Liver (tissue), 9 donors: ENCODE data around the gene KDM7A. TPM values are rescaled to one million over a fixed set of nuclear protein-coding genes. Genes with fewer than 3 reads are reported as not detected.

Experiments used
- DNase-seq: peaks from one replicate; pipeline ENCODE4 v3.0.0-alpha.2; 2017; ENCODE audit warnings: low spot score
- H3K27ac ChIP-seq, 2 donors: one replicate each; pipeline ENCODE4 v1.7.0; 2013; ENCODE audit warnings: inconsistent platforms in 2 of 2, low read length in 2 of 2, control low read depth in 1 of 2, low read depth in 1 of 2, mild to moderate bottlenecking in 1 of 2
- H3K27me3 ChIP-seq, 4 donors: one replicate each; pipeline versions ENCODE4 v1.6.1 to v1.7.0; 2013; ENCODE audit warnings: low read length in 3 of 4, inconsistent platforms in 1 of 4, mild to moderate bottlenecking in 1 of 4, moderate library complexity in 1 of 4; ENCODE audit not compliant: control insufficient read depth in 4 of 4, insufficient read depth in 4 of 4
- H3K36me3 ChIP-seq, 4 donors: one replicate each; pipeline versions ENCODE4 v1.6.1 to v1.7.0; 2013; ENCODE audit warnings: low read length in 3 of 4, mild to moderate bottlenecking in 3 of 4, low read depth in 1 of 4, moderate library complexity in 1 of 4; ENCODE audit not compliant: control insufficient read depth in 4 of 4, insufficient read depth in 3 of 4
- H3K4me1 ChIP-seq, 4 donors: one replicate each; pipeline versions ENCODE4 v1.6.1 to v1.7.0; 2013; ENCODE audit warnings: low read length in 3 of 4, mild to moderate bottlenecking in 3 of 4, moderate library complexity in 1 of 4; ENCODE audit not compliant: control insufficient read depth in 4 of 4, insufficient read depth in 4 of 4
- H3K4me3 ChIP-seq, 3 donors: one replicate each; pipeline versions ENCODE4 v1.6.1 to v1.7.0; 2013; ENCODE audit warnings: low read length in 3 of 3, control low read depth in 1 of 3, low read depth in 1 of 3, mild to moderate bottlenecking in 1 of 3
- H3K9ac ChIP-seq, 2 donors: one replicate each; pipeline ENCODE4 v1.7.0; 2013; ENCODE audit warnings: low read length in 2 of 2, mild to moderate bottlenecking in 2 of 2, moderate library complexity in 2 of 2, control low read depth in 1 of 2, low read depth in 1 of 2
- H3K9me3 ChIP-seq, 4 donors: one replicate each; pipeline versions ENCODE4 v1.6.1 to v1.7.0; 2013; ENCODE audit warnings: low read length in 3 of 4; ENCODE audit not compliant: control insufficient read depth in 4 of 4
- ATF3 ChIP-seq: IDR thresholded peaks from 2 replicates; pipeline ENCODE4 v1.6.1; 2016; ENCODE audit warnings: antibody characterized with exemption
- CTCF ChIP-seq: fragments of 150-350 bp; IDR thresholded peaks from 2 replicates; pipeline ENCODE4 v1.5.1; 2017; ENCODE audit warnings: improper control_type of control experiment, low read depth, low read length; ENCODE audit not compliant: missing input control
- GABPA ChIP-seq, 2 donors: IDR thresholded peaks in 1 of 2; conservative IDR thresholded peaks in 1 of 2; 2 replicates each; pipeline ENCODE4 v1.6.1; 2016; ENCODE audit warnings: antibody characterized with exemption in 2 of 2, mild to moderate bottlenecking in 1 of 2, moderate library complexity in 1 of 2
- JUND ChIP-seq, 2 donors: IDR thresholded peaks; 2 replicates each; pipeline ENCODE4 v1.6.1; 2016; ENCODE audit warnings: antibody characterized with exemption in 2 of 2
- RAD21 ChIP-seq, 2 donors: IDR thresholded peaks; 2 replicates each; pipeline ENCODE4 v1.6.1; 2016; ENCODE audit warnings: antibody characterized with exemption in 2 of 2, mild to moderate bottlenecking in 2 of 2
- REST ChIP-seq: IDR thresholded peaks from 2 replicates; pipeline ENCODE4 v1.6.1; 2016; ENCODE audit warnings: antibody characterized with exemption, mild to moderate bottlenecking
- RXRA ChIP-seq, 2 donors: IDR thresholded peaks; 2 replicates each; pipeline ENCODE4 v1.6.1; 2017 to 2018; ENCODE audit warnings: antibody characterized with exemption in 2 of 2, mild to moderate bottlenecking in 1 of 2
- SP1 ChIP-seq: IDR thresholded peaks from 2 replicates; pipeline ENCODE4 v1.6.1; 2018; ENCODE audit warnings: antibody characterized with exemption, mild to moderate bottlenecking
- YY1 ChIP-seq: IDR thresholded peaks from 2 replicates; pipeline ENCODE4 v1.6.1; 2016; ENCODE audit warnings: antibody characterized with exemption, mild to moderate bottlenecking
- WGBS: extraction: QIAGEN DNeasy Blood & Tissue Kit; methylation state at CpG from one replicate; pipeline ENCODE4 v1.1.7; 2013; 5-methylcytosine and 5-hydroxymethylcytosine counted together
- polyA plus RNA-seq, 2 donors: library from polyadenylated mRNA; stranded (reverse) in 1 of 2; unstranded in 1 of 2; fragments of 200-250 nt in 1 of 2; fragments of >200 nt in 1 of 2; fragmentation: Nextera tagmentation in 1 of 2; extraction: Ambion mirVana in 1 of 2; gene quantifications; one replicate each; pipeline versions ENCODE4 v1.2.1 to v1.2.3, GENCODE V29; 2013 to 2015
- total RNA-seq, 2 donors: library from RNA; depleted of rRNA; stranded (reverse); fragments of >200 nt; gene quantifications; one replicate each; pipeline ENCODE4 v1.2.3, GENCODE V29; 2014
- donor health status: healthy.
- donor health status: healthy.
- donor health status: healthy.
- donor health status: healthy.
- donor health status: healthy.

The KDM7A gene
- total and polyA plus RNA-seq, 4 donors, result 1.9 to 27.5 (median 9.9) TPM

- no peak for TF ChIP-seq RAD21 (IDR thresholded peaks at IDR 0.05)
Observed at GRCh38 chr7:140056431-140057142, 120.2 kb downstream of the KDM7A start (continued).

GRCh38 chr7:140055833-140056232 lies 121.0 kb downstream of the KDM7A start:
- TF ChIP-seq YY1, result no peak
- no peak for TF ChIP-seq CTCF
- TF ChIP-seq GABPA (IDR thresholded peaks at IDR 0.05 in 1 of 2, conservative IDR thresholded peaks at IDR 0.05 in 1 of 2), result no peak
- no peak for TF ChIP-seq RAD21 (IDR thresholded peaks at IDR 0.05)
- Histone ChIP-seq H3K27ac (no peak overlapping the region), H3K4me1 (peaks cover 5 to 16% (median 9%) of the 10 kb centered on the region in 4 donors), H3K36me3 (peaks cover 0 to 6% (median 5%) of the 10 kb centered on the region in 4 donors), H3K4me3 (no peak overlapping the region), H3K9me3 (no peaks in the 10 kb centered on the region), H3K27me3 (no peaks in the 10 kb centered on the region), H3K9ac (no peak overlapping the region)
- no peak for DNase-seq
- WGBS, result over 99% methylated on average over 2 of the region's 2 CpGs

GRCh38 chr7:140054751-140055150 lies 122.0 kb downstream of the KDM7A start:
- 92% methylated on average over 4 of the region's 4 CpGs for WGBS
- H3K36me3 ChIP-seq, result peaks cover 0 to 6% (median 5%) of the 10 kb centered on the region in 4 donors
- no peak for DNase-seq
- no peaks in the 10 kb centered on the region for H3K9me3 ChIP-seq
- H3K4me3 ChIP-seq, result no peak overlapping the region
- TF ChIP-seq ATF3, result no peak
- TF ChIP-seq RXRA (IDR thresholded peaks at IDR 0.05), result no peak
- no peak for TF ChIP-seq REST
- TF ChIP-seq SP1, result no peak
- TF ChIP-seq JUND (IDR thresholded peaks at IDR 0.05), result no peak
- no peak for TF ChIP-seq CTCF
- no peak overlapping the region for H3K27ac ChIP-seq
- peaks cover 3 to 9% (median 6%) of the 10 kb centered on the region in 4 donors for H3K4me1 ChIP-seq
- H3K27me3 ChIP-seq, result no peaks in the 10 kb centered on the region
- H3K9ac ChIP-seq, result no peak overlapping the region
